Kidney (tissue), 14 donors: ENCODE results near the gene VEGFC. TPM values are rescaled to one million over a fixed set of nuclear protein-coding genes. Genes with fewer than 3 reads are reported as not detected.

Experiments
- DNase-seq, 5 donors: peaks; one replicate each; pipeline ENCODE4 v3.0.0-alpha.2; 2013 to 2020
- FAIRE-seq: peaks from 2 replicates; lab custom pipeline; 2012; peaks lifted over from hg19 to GRCh38; lab: Jason Lieb, UNC
- H3K27ac ChIP-seq, 2 donors: one replicate each; pipeline ENCODE4 v1.7.0; 2013; ENCODE audit warnings: low read depth in 2 of 2, low read length in 2 of 2, inconsistent platforms in 1 of 2
- H3K27me3 ChIP-seq: one replicate; pipeline ENCODE4 v1.7.1; 2013; ENCODE audit warnings: low read length, inconsistent platforms; ENCODE audit not compliant: control insufficient read depth, insufficient read depth
- H3K36me3 ChIP-seq, 3 donors: one replicate each; pipeline versions ENCODE4 v1.7.0 to v1.7.1; 2013; ENCODE audit warnings: low read length in 3 of 3, control low read depth in 1 of 3, inconsistent platforms in 1 of 3; ENCODE audit not compliant: insufficient read depth in 3 of 3, control insufficient read depth in 2 of 3
- H3K4me1 ChIP-seq, 3 donors: one replicate each; pipeline versions ENCODE4 v1.7.0 to v1.7.1; 2013; ENCODE audit warnings: low read length in 3 of 3, inconsistent platforms in 1 of 3, low read depth in 1 of 3; ENCODE audit not compliant: control insufficient read depth in 2 of 3, insufficient read depth in 2 of 3
- H3K4me3 ChIP-seq, 3 donors: one replicate each; pipeline versions ENCODE4 v1.7.0 to v1.8.1; 2013; ENCODE audit warnings: low read length in 3 of 3, control low read depth in 1 of 3, inconsistent platforms in 1 of 3
- H3K9ac ChIP-seq, 3 donors: one replicate each; pipeline versions ENCODE4 v1.7.0 to v1.7.1; 2013; ENCODE audit warnings: low read length in 3 of 3, control low read depth in 1 of 3, inconsistent platforms in 1 of 3
- H3K9me3 ChIP-seq, 3 donors: one replicate each; pipeline versions ENCODE4 v1.7.0 to v1.7.1; 2013; ENCODE audit warnings: low read length in 3 of 3, control low read depth in 1 of 3, inconsistent platforms in 1 of 3; ENCODE audit not compliant: control insufficient read depth in 2 of 3, insufficient read depth in 1 of 3
- CTCF ChIP-seq: IDR thresholded peaks from 3 replicates; pipeline ENCODE4 v1.5.1; 2012; ENCODE audit warnings: mild to moderate bottlenecking, moderate library complexity, borderline replicate concordance; ENCODE audit not compliant: insufficient read depth; ENCODE audit errors: extremely low read depth
- intact Hi-C: fragments of 100-400 bp; cut with DNase I; formaldehyde crosslinking; loops from one replicate; pipeline ENCODE4 v1.11.1; 2022
- polyA plus RNA-seq: library from polyadenylated mRNA; stranded (reverse); fragments of 350-450 nt; fragmentation: Illumina TruSeq; extraction: RNeasy Lipid Tissue Mini Kit (QIAGEN cat#74804); gene quantifications from one replicate; pipeline ENCODE4 v1.2.3, GENCODE V29; 2014; ENCODE audit warnings: low read depth, low replicate concordance; ENCODE audit not compliant: insufficient read depth
- total RNA-seq: library from RNA; stranded (reverse); fragmentation: NEBNext Ultra II Directional; extraction: Animal tissue kit (Norgen Biotek cat#: 25700); gene quantifications from one replicate; pipeline ENCODE4 v1.2.1, GENCODE V29; 2021
- donor health status: control.
- donor health status: control.
- donor health status: control.
- donor health status: control.
- donor health status: control.
- donor health status: DM: yes; HTN: yes; CAD: no.
- donor health status: Normal renal cell carcinoma (clear cell type).

Gene VEGFC
- total and polyA plus RNA-seq, 2 donors from 2014 or later, result 6.6 to 14.3 TPM

- Histone ChIP-seq H3K27me3 (no peaks in the 10 kb centered on the region), H3K9me3 (no peaks in the 10 kb centered on the region), H3K36me3 (no peaks in the 10 kb centered on the region), H3K4me1 (no peaks in the 10 kb centered on the region), H3K27ac (no peak overlapping the region), H3K9ac (no peak overlapping the region), H3K4me3 (no peak overlapping the region)
- DNase-seq (no peak), FAIRE-seq (no peak)
- no peak for TF ChIP-seq CTCF
- intact Hi-C loops, result no loop called here
Observed at GRCh38 chr4:176645246-176645960, 147.3 kb downstream of the VEGFC start.

GRCh38 chr4:176642472-176642871 is 150.2 kb downstream of the VEGFC start:
- no peak overlapping the region for H3K27ac ChIP-seq
- DNase-seq (no peak), FAIRE-seq (no peak)
- TF ChIP-seq CTCF, result no peak
- H3K36me3 ChIP-seq, result no peaks in the 10 kb centered on the region
- no peak overlapping the region for H3K9ac ChIP-seq
- no peaks in the 10 kb centered on the region for H3K27me3 ChIP-seq
- no peaks in the 10 kb centered on the region for H3K9me3 ChIP-seq
- H3K4me3 ChIP-seq, result no peak overlapping the region
- H3K4me1 ChIP-seq, result no peaks in the 10 kb centered on the region
- intact Hi-C loops, result no loop called here

GRCh38 chr4:176641237-176641636 is 151.5 kb downstream of the VEGFC start:
- no peaks in the 10 kb centered on the region for H3K4me1 ChIP-seq
- DNase-seq (no peak), FAIRE-seq (no peak)
- intact Hi-C loops, result no loop called here
- H3K9ac ChIP-seq, result no peak overlapping the region
- H3K27ac ChIP-seq, result no peak overlapping the region
- H3K36me3 ChIP-seq, result no peaks in the 10 kb centered on the region
- H3K9me3 ChIP-seq, result no peaks in the 10 kb centered on the region
- TF ChIP-seq CTCF, result no peak
- no peak overlapping the region for H3K4me3 ChIP-seq
- H3K27me3 ChIP-seq, result no peaks in the 10 kb centered on the region
